GM19099 (cell line): ENCODE results near the gene PGM2.

Experiments used
- POLR2A ChIP-seq: IDR thresholded peaks from 3 replicates; pipeline ENCODE4 v1.6.1; 2011; ENCODE audit warnings: low read depth; ENCODE audit not compliant: insufficient read length; ENCODE audit errors: extremely low read depth

Gene PGM2

DNA sequence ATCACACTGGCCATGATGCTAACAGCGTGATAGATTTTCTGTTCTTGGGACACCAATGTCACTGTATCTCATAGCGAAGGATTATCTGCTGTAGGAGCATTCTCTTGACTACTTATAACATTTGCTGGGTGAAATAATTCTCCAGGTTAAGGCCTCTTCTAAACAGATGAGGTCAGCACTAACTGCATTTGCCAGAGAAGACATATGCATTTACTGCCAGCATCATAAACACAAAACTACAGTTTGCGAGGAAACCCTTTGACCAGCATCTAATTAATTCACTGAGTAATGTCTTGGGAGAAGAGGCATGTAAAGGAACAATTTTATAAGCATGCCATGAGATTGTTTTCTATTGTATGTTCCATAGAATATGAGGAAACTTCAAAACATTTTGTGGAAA is 78.3 kb downstream of the PGM2 start:
- no peak for TF ChIP-seq POLR2A

GRCh38 chr4:37905533-37906169 is 79.2 kb downstream of the PGM2 start:
- TF ChIP-seq POLR2A: no peak

DNA sequence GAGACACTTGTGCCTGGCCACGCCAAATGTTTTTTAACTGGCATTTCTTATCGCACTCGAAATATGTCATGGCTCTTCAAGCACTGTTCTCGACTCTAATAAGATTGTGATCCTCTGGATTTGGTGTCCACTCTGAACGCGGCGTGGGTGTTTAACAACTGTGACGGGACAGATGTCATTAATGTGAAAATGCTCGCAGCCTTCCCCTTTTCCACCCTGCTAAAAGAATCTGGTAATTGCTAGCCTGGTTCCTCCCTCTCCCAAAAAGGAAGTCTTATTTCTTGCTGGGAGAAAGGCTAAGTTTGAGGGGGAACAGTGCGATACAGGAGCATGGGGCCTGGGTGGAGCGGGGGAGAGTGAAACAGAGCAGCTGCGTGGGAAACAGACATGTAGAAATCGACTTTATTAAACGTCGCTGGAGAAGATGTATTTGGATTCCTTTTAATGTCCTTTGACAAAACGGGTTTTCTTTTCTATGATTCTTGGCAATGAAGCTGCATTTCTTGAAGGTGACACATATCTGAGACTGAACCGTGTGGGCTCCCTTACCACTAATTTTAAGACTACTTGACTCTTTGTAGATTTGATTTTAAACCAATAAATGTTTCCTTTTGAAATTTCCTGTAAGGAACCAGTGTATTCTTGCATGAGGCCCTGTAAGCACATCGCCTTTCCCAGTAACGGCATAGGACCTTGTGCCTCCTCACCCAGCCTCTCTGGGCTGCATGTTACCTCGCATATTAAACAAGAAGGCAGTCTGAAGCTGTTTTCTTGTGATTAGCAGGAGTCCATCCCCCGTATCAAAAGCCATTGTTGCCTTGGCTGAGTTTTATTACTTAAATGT is 82.2 kb downstream of the PGM2 start:
- no peak for TF ChIP-seq POLR2A

DNA sequence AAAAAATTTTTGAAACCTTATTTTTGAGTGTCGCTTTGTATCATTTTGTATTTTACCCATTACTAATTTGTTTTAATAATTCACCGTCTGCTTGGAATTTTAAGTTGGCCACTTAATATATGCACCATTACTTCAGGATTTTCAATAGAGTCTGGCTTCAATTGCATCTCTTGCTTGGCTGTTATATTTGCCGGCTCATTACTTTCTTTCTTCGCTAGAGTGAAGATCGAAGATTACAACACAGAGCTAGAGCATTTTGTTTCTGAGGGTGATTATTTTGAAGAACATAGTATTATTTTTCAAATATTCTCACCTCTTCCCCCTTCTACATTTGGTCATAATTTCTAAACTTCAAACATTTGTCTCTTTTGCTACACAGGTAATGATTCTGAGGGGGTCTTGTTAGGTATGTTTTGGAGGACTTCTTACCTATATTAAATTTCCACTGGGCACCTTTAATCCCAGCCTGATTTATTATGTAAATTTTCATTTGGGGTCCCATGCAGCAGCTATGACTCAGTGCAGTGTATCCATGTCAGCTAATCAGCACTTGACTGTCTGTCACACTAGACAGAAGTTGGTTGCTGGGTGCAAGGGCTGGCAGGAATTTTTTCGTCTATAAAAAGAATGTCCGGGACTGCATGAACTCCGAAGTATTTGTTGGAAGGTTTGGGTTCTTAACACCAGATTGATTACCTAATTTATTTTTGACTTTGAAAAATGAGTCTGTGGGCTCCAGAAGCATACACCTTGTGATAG is 83.0 kb downstream of the PGM2 start:
- no peak for TF ChIP-seq POLR2A

- no peak for TF ChIP-seq POLR2A
These were observed 83.6 kb downstream of the PGM2 start for GRCh38 chr4:37910091-37910486.
